Trophoblast cell (in vitro differentiated cells and primary cell): ENCODE data around the gene AAK1.
A peak's percentile ranks its signal among the peaks of the same experiment; 100 is the strongest.
"Not testable (repeated sequence)": the region's sequence is repeated elsewhere in the genome, so short reads cannot be mapped to it uniquely, and the experiment has no call there.

Experiments
- DNase-seq, 2 donors: peaks; one replicate each; pipeline ENCODE4 v3.0.0-alpha.2; 2016
- H2AFZ ChIP-seq: 2 replicates; pipeline ENCODE4 v1.6.1; 2013; ENCODE audit warnings: low read length, moderate library complexity, mild to moderate bottlenecking; ENCODE audit not compliant: insufficient read depth, poor library complexity
- H2AK5ac ChIP-seq: 2 replicates; pipeline ENCODE4 v1.6.1; 2013; ENCODE audit warnings: mild to moderate bottlenecking, low read length
- H2BK120ac ChIP-seq: 2 replicates; pipeline ENCODE4 v1.6.1; 2013; ENCODE audit warnings: low read length, mild to moderate bottlenecking, moderate library complexity; ENCODE audit not compliant: insufficient read depth, poor library complexity
- H2BK12ac ChIP-seq: 2 replicates; pipeline ENCODE4 v1.6.1; 2013; ENCODE audit warnings: mild to moderate bottlenecking, low read length, moderate library complexity
- H2BK5ac ChIP-seq: 2 replicates; pipeline ENCODE4 v1.6.1; 2013; ENCODE audit warnings: low read length, low read depth, moderate library complexity, mild to moderate bottlenecking; ENCODE audit not compliant: poor library complexity
- H3K14ac ChIP-seq: 2 replicates; pipeline ENCODE4 v1.6.1; 2013; ENCODE audit warnings: mild to moderate bottlenecking, low read length
- H3K18ac ChIP-seq: 2 replicates; pipeline ENCODE4 v1.6.1; 2013; ENCODE audit warnings: mild to moderate bottlenecking, low read length
- H3K23ac ChIP-seq: 2 replicates; pipeline ENCODE4 v1.6.1; 2013; ENCODE audit warnings: low read length
- H3K27ac ChIP-seq: 2 replicates; pipeline ENCODE4 v1.5.1; 2013; ENCODE audit warnings: low read depth, mild to moderate bottlenecking, inconsistent platforms, low read length, moderate library complexity
- H3K27me3 ChIP-seq: 2 replicates; pipeline ENCODE4 v1.6.1; 2013; ENCODE audit warnings: inconsistent platforms, mild to moderate bottlenecking, low read length, moderate library complexity; ENCODE audit not compliant: insufficient read depth
- H3K36me3 ChIP-seq, 2 experiments: 1 replicate in 1 of 2; 2 replicates in 1 of 2; pipeline ENCODE4 v1.6.1; 2013; ENCODE audit warnings: low read length in 2 of 2, mild to moderate bottlenecking in 2 of 2, moderate library complexity in 1 of 2; ENCODE audit not compliant: insufficient read depth in 2 of 2, control insufficient read depth in 1 of 2
- H3K4ac ChIP-seq: 2 replicates; pipeline ENCODE4 v1.6.1; 2013; ENCODE audit warnings: low read depth, mild to moderate bottlenecking, low read length, moderate library complexity
- H3K4me1 ChIP-seq, 2 experiments: 1 replicate in 1 of 2; 2 replicates in 1 of 2; pipeline ENCODE4 v1.6.1; 2013; ENCODE audit warnings: low read length in 2 of 2, mild to moderate bottlenecking in 2 of 2, moderate library complexity in 1 of 2; ENCODE audit not compliant: insufficient read depth in 2 of 2, control insufficient read depth in 1 of 2
- H3K4me2 ChIP-seq: 2 replicates; pipeline ENCODE4 v1.6.1; 2013; ENCODE audit warnings: inconsistent platforms, mild to moderate bottlenecking, low read length, moderate library complexity
- H3K4me3 ChIP-seq: 2 replicates; pipeline ENCODE4 v1.5.1; 2013; ENCODE audit warnings: mild to moderate bottlenecking, low read depth, low read length, inconsistent platforms
- H3K79me1 ChIP-seq: one replicate; pipeline ENCODE4 v1.6.1; 2013; ENCODE audit warnings: low read length
- H3K79me2 ChIP-seq: 2 replicates; pipeline ENCODE4 v1.6.1; 2013; ENCODE audit warnings: low read length, mild to moderate bottlenecking; ENCODE audit not compliant: control insufficient read depth, insufficient read depth, poor library complexity
- H3K9ac ChIP-seq: 2 replicates; pipeline ENCODE4 v1.6.1; 2013; ENCODE audit warnings: mild to moderate bottlenecking, low read length
- H3K9me3 ChIP-seq: 2 replicates; pipeline ENCODE4 v1.6.1; 2013; ENCODE audit warnings: low read depth, mild to moderate bottlenecking, control low read depth, inconsistent platforms, low read length; ENCODE audit not compliant: insufficient read depth
- H4K12ac ChIP-seq: 2 replicates; pipeline ENCODE4 v1.6.1; 2013; ENCODE audit warnings: low read depth, mild to moderate bottlenecking, low read length, moderate library complexity
- H4K8ac ChIP-seq: 2 replicates; pipeline ENCODE4 v1.6.1; 2013; ENCODE audit warnings: low read depth, mild to moderate bottlenecking, low read length, moderate library complexity
- H4K91ac ChIP-seq: one replicate; pipeline ENCODE4 v1.6.1; 2013; ENCODE audit warnings: low read depth, mild to moderate bottlenecking, low read length, moderate library complexity
- WGBS: extraction: QIAGEN DNeasy Blood & Tissue Kit; methylation state at CpG from one replicate; pipeline ENCODE4 v1.1.7; 2013; ENCODE audit warnings: missing lambda C conversion rate; ENCODE audit not compliant: insufficient read length, insufficient coverage; ENCODE audit errors: extremely low coverage; 5-methylcytosine and 5-hydroxymethylcytosine counted together

Gene AAK1

GRCh38 chr2:69623236-69623635, 20.3 kb downstream of the AAK1 start:
- Histone ChIP-seq H2AK5ac (no peak overlapping the region), H3K23ac (no peak overlapping the region), H4K91ac (no peak overlapping the region), H3K27me3 (no peaks in the 10 kb centered on the region), H3K4me3 (no peak overlapping the region), H3K4ac (peak overlapping the region; percentile 2), H3K79me2 (peaks cover 6% of the 10 kb centered on the region), H3K18ac (no peak overlapping the region), H3K4me1 (peaks cover 4 to 9% of the 10 kb centered on the region in 2 experiments), H3K79me1 (no peaks in the 10 kb centered on the region), H3K27ac (no peak overlapping the region), H3K9me3 (peaks cover 2% of the 10 kb centered on the region), H2BK12ac (no peak overlapping the region), H3K14ac (no peak overlapping the region), H2BK120ac (no peak overlapping the region), H2BK5ac (no peak overlapping the region), H3K9ac (no peak overlapping the region), H3K4me2 (no peak overlapping the region), H3K36me3 (no peaks in the 10 kb centered on the region), H2AFZ (no peak overlapping the region), H4K8ac (no peak overlapping the region), H4K12ac (no peak overlapping the region)
- DNase-seq = no peak
- no CpG with 5 or more reads among the region's 7 CpGs for WGBS

DNA sequence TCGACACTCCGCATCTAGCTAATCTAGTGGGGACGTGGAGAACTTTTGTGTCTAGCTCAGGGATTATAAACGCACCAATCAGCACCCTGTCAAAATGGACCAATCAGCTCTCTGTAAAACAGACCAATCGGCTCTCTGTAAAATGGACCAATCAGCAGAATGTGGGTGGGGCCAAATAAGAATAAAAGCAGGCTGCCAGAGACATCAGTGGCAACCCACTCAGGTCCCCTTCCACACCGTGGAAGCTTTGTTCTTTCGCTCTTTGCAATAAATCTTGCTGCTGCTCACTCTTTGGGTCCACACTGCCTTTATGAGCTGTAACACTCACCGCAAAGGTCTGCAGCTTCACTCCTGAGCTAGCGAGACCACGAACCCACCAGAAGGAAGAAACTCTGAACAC, 20.7 kb downstream of the AAK1 start:
- H3K27ac ChIP-seq, H4K91ac ChIP-seq, H2BK120ac ChIP-seq, H3K14ac ChIP-seq, H2AFZ ChIP-seq, H4K12ac ChIP-seq, H3K4me1 ChIP-seq, H3K9ac ChIP-seq, H3K36me3 ChIP-seq, H2BK5ac ChIP-seq, H2AK5ac ChIP-seq, DNase-seq, H3K4me2 ChIP-seq, H3K4me3 ChIP-seq, H3K79me2 ChIP-seq, H3K9me3 ChIP-seq, H3K27me3 ChIP-seq, H3K79me1 ChIP-seq, H4K8ac ChIP-seq, H3K4ac ChIP-seq, H3K18ac ChIP-seq, H3K23ac ChIP-seq, H2BK12ac ChIP-seq: not testable (repeated sequence)
- WGBS = no CpG with 5 or more reads among the region's 10 CpGs

DNA sequence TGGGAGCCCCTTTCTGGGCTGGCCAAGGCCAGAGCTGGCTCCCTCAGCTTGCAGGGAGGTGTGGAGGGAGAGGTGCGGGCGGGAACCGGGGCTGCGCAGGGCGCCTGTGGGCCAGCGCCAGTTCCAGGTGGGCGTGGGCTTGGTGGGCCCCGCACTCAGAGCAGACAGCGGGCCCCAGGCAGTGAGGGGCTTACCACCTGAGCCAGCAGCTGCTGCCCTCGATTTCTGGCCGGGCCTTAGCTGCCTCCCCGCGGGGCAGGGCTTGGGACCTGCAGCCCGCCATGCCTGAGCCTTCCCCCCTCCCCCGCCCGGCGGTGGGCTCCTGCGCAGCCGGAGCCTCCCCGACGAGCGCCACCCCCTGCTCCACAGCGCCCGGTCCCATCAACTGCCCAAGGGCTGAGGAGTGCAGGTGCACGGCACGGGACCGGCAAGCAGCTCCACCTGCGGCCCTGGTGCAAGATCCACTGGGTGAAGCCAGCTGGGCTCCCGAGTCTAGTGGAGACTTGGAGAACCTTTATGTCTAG, 21.5 kb downstream of the AAK1 start:
- H4K12ac ChIP-seq, H3K9ac ChIP-seq, H3K4me2 ChIP-seq, H3K23ac ChIP-seq, H2BK120ac ChIP-seq, H3K79me2 ChIP-seq, H2AK5ac ChIP-seq, H2BK5ac ChIP-seq, H3K9me3 ChIP-seq, H2BK12ac ChIP-seq, H3K27me3 ChIP-seq, H3K27ac ChIP-seq, H4K8ac ChIP-seq, H3K18ac ChIP-seq, H3K79me1 ChIP-seq, H2AFZ ChIP-seq, DNase-seq, H3K14ac ChIP-seq, H4K91ac ChIP-seq, H3K36me3 ChIP-seq, H3K4me3 ChIP-seq: not testable (repeated sequence)
- no CpG with 5 or more reads among the region's 29 CpGs for WGBS
- Histone ChIP-seq H3K4me1 (peaks cover 4 to 11% of the 10 kb centered on the region in 2 experiments), H3K4ac (peak overlapping the region; percentile 47)

DNA sequence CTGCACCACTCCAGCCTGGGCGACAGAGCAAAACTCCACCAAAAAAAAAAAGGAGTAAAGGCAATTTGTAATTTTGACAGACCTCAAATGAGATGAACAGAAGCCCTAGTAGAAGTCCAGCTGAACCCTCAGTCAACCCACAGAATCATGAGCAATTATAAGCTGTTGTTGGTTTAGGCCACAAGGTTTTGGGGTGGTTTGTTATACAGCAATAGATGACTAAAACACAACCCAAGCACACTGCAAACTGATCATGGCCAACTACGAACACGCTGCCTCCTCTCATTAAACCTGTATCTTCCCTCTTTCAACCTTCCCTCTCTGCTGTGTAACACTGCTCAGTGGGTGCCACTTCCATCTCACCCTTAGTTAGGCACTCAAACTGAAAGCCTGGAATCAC, 22.1 kb downstream of the AAK1 start:
- Histone ChIP-seq H3K9ac (no peak overlapping the region), H4K12ac (no peak overlapping the region), H3K14ac (no peak overlapping the region), H4K91ac (no peak overlapping the region), H3K79me1 (peaks cover under 1% of the 10 kb centered on the region), H2BK5ac (no peak overlapping the region), H3K23ac (no peak overlapping the region), H3K4ac (no peak overlapping the region), H2BK120ac (no peak overlapping the region), H3K79me2 (peaks cover 6% of the 10 kb centered on the region), H3K4me3 (no peak overlapping the region), H3K9me3 (peaks cover 2% of the 10 kb centered on the region), H3K27me3 (no peaks in the 10 kb centered on the region), H2AK5ac (no peak overlapping the region), H2AFZ (no peak overlapping the region), H3K36me3 (no peaks in the 10 kb centered on the region), H3K18ac (no peak overlapping the region), H4K8ac (no peak overlapping the region), H3K27ac (no peak overlapping the region), H3K4me1 (peaks cover 5 to 16% of the 10 kb centered on the region in 2 experiments), H2BK12ac (no peak overlapping the region), H3K4me2 (no peak overlapping the region)
- DNase-seq = no peak
- no CpG with 5 or more reads among the region's 3 CpGs for WGBS
